ENCODE measurements around the gene HSD17B13. TPM values are rescaled to one million over a fixed set of nuclear protein-coding genes. Genes with fewer than 3 reads are reported as not detected.

The HSD17B13 gene
- total and polyA plus RNA-seq, 2 of the 13 experiments (the other 11 are each of a cell fraction or from before 2014, with no cell fraction given) = 0.04 to 0.15 TPM

- DNase-seq (ENCODE audit: low spot score) = no peak
- Histone ChIP-seq H3K9me3 (ENCODE audit: low read length) (no peaks in the 10 kb centered on the region), H3K36me3 (replicated peaks in 1 of 2; ENCODE audit: control insufficient read depth in 1 of 2, insufficient read depth in 2 of 2, low read length in 2 of 2) (no peaks in the 10 kb centered on the region), H3K4me1 (ENCODE audit: insufficient read depth, low read length) (no peaks in the 10 kb centered on the region), H3K4me3 (replicated peaks in 1 of 3; ENCODE audit: insufficient read depth in 1 of 3, low read depth in 2 of 3, low read length in 3 of 3) (no peak overlapping the region), H3K9ac (ENCODE audit: insufficient read depth, low read depth, low read length) (no peak overlapping the region), H3K27ac (ENCODE audit: extremely low read length, insufficient read depth, low read length) (no peak overlapping the region), H4K20me1 (ENCODE audit: insufficient read depth, low read length) (no peaks in the 10 kb centered on the region), H2AFZ (ENCODE audit: low read length) (no peak overlapping the region), H3K4me2 (ENCODE audit: low read depth, low read length) (no peak overlapping the region), H3K27me3 (ENCODE audit: control insufficient read depth in 1 of 2, insufficient read depth in 2 of 2, low read length in 2 of 2) (no peaks in the 10 kb centered on the region), H3K79me2 (ENCODE audit: insufficient read depth, low read length) (no peaks in the 10 kb centered on the region)
- WGBS (ENCODE audit: low lambda C conversion rate) = 100% methylated on average over 1 of the region's 1 CpG
- intact Hi-C loops (cut with micrococcal nuclease; ENCODE audit: unreplicated experiment) (no loop called here), in situ Hi-C loops (cut with HindIII; ENCODE audit: extremely low pct_ligation_motif_present, low pct_unique_long_range_greater_than_20kb) (no loop called here)
- FAIRE-seq = no peak
- no peak for ATAC-seq
- no TSS peak for BruUV-seq (replicated peaks)
- CTCF ChIA-PET (ENCODE audit: low intra/inter-chr PET ratio, low total read pairs) = no interaction called here
- POLR2A ChIA-PET = no interaction called here
- TF ChIP-seq ARHGAP35 (CRISPR knock-in tag; IDR thresholded peaks at IDR 0.05; ENCODE audit: borderline replicate concordance) = no peak
- no peak for TF ChIP-seq KDM4B (CRISPR knock-in tag; IDR thresholded peaks at IDR 0.05)
- TF ChIP-seq ZNF44 (CRISPR knock-in tag; IDR thresholded peaks at IDR 0.05) = no peak
- no peak for TF ChIP-seq ELF4 (CRISPR knock-in tag; IDR thresholded peaks at IDR 0.05; ENCODE audit: borderline replicate concordance)
Measured at GRCh38 chr4:87327136-87327535, 4.5 kb upstream of the HSD17B13 start.

- no peaks in the 10 kb centered on the region for H3K79me2 ChIP-seq (ENCODE audit: insufficient read depth, low read length)
- H2AFZ ChIP-seq (ENCODE audit: low read length) = no peak overlapping the region
- ChIA-PET CTCF (ENCODE audit: low intra/inter-chr PET ratio, low total read pairs) (no interaction called here), POLR2A (no interaction called here)
- H3K36me3 ChIP-seq (replicated peaks in 1 of 2; ENCODE audit: control insufficient read depth in 1 of 2, insufficient read depth in 2 of 2, low read length in 2 of 2) = no peaks in the 10 kb centered on the region
- no peak overlapping the region for H3K27ac ChIP-seq (ENCODE audit: extremely low read length, insufficient read depth, low read length)
- intact Hi-C loops (cut with micrococcal nuclease; ENCODE audit: unreplicated experiment) (loop anchor here (1.0 kb wide), 1 partner anchor 48 kb away; no protein-coding TSS in a partner anchor), in situ Hi-C loops (cut with HindIII; ENCODE audit: extremely low pct_ligation_motif_present, low pct_unique_long_range_greater_than_20kb) (no loop called here)
- FAIRE-seq (no peak), ATAC-seq (no peak), DNase-seq (ENCODE audit: low spot score) (no peak)
- no TSS peak for BruUV-seq (replicated peaks)
- no peak overlapping the region for H3K4me3 ChIP-seq (replicated peaks in 1 of 3; ENCODE audit: insufficient read depth in 1 of 3, low read depth in 2 of 3, low read length in 3 of 3)
- no peaks in the 10 kb centered on the region for H3K9me3 ChIP-seq (ENCODE audit: low read length)
- H4K20me1 ChIP-seq (ENCODE audit: insufficient read depth, low read length) = no peaks in the 10 kb centered on the region
- WGBS (ENCODE audit: low lambda C conversion rate) = 39% methylated on average over 3 of the region's 3 CpGs
- no peaks in the 10 kb centered on the region for H3K4me1 ChIP-seq (ENCODE audit: insufficient read depth, low read length)
- H3K4me2 ChIP-seq (ENCODE audit: low read depth, low read length) = no peak overlapping the region
- no peaks in the 10 kb centered on the region for H3K27me3 ChIP-seq (ENCODE audit: control insufficient read depth in 1 of 2, insufficient read depth in 2 of 2, low read length in 2 of 2)
- H3K9ac ChIP-seq (ENCODE audit: insufficient read depth, low read depth, low read length) = no peak overlapping the region
- TF ChIP-seq CREM (IDR thresholded peaks at IDR 0.05) (no peak), CREM (CRISPR knock-in tag; IDR thresholded peaks at IDR 0.05) (no peak), ZNF431 (CRISPR knock-in tag; IDR thresholded peaks at IDR 0.05; ENCODE audit: borderline replicate concordance, low read depth) (no peak), SNAPC4 (CRISPR knock-in tag; IDR thresholded peaks at IDR 0.05) (no peak), MAF1 (CRISPR knock-in tag; IDR thresholded peaks at IDR 0.05; ENCODE audit: borderline replicate concordance) (no peak), SRSF1 (optimal IDR thresholded peaks at IDR 0.05; ENCODE audit: low read depth, low read length) (no peak), ZNF33A (CRISPR knock-in tag; IDR thresholded peaks at IDR 0.05; ENCODE audit: borderline replicate concordance) (no peak), ZSCAN21 (CRISPR knock-in tag; IDR thresholded peaks at IDR 0.05; ENCODE audit: borderline replicate concordance) (no peak), RARA (CRISPR knock-in tag; IDR thresholded peaks at IDR 0.05) (no peak), NFIB (CRISPR knock-in tag; IDR thresholded peaks at IDR 0.05; ENCODE audit: borderline replicate concordance) (no peak)
Measured at GRCh38 chr4:87326460-87326859, 3.8 kb upstream of the HSD17B13 start.
